ENCODE data around the gene GCK.

DNA sequence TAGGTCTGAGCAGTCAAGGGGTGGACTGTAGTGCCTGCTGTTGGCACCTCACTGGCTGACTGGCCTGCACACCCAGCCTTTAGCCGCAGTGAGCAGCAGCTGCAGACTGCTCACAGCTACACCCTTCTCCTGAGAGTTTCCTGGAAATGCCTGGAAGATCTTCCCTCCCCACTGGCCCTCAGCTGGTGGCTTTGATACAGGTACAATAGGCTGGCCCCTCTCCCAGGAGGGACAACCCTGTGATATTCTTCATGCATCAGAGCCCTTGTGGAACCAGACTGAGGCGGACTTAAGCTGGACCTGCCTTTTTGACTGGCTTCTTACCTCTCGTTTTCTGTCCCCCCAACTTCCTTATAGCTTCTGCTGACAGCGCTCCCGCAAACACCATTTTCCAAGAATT is 6.4 kb downstream of the GCK start:
- TF ChIP-seq, protein P1, sequence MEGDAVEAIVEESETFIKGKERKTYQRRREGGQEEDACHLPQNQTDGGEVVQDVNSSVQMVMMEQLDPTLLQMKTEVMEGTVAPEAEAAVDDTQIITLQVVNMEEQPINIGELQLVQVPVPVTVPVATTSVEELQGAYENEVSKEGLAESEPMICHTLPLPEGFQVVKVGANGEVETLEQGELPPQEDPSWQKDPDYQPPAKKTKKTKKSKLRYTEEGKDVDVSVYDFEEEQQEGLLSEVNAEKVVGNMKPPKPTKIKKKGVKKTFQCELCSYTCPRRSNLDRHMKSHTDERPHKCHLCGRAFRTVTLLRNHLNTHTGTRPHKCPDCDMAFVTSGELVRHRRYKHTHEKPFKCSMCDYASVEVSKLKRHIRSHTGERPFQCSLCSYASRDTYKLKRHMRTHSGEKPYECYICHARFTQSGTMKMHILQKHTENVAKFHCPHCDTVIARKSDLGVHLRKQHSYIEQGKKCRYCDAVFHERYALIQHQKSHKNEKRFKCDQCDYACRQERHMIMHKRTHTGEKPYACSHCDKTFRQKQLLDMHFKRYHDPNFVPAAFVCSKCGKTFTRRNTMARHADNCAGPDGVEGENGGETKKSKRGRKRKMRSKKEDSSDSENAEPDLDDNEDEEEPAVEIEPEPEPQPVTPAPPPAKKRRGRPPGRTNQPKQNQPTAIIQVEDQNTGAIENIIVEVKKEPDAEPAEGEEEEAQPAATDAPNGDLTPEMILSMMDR (IDR thresholded peaks at IDR 0.05; ENCODE audit: low read depth, low read length, missing input control), result no peak
- TF ChIP-seq YY1 (IDR thresholded peaks at IDR 0.05), result no peak
